ENCODE measurements around the gene CCDC146. TPM values are rescaled to one million over a fixed set of nuclear protein-coding genes. Genes with fewer than 3 reads are reported as not detected.
A peak's percentile ranks its signal among the peaks of the same experiment; 100 is the strongest.

The CCDC146 gene
- total RNA-seq, 4 donors from 2014 or later, result 12.8 to 34.0 (median 29.3) TPM

DNA sequence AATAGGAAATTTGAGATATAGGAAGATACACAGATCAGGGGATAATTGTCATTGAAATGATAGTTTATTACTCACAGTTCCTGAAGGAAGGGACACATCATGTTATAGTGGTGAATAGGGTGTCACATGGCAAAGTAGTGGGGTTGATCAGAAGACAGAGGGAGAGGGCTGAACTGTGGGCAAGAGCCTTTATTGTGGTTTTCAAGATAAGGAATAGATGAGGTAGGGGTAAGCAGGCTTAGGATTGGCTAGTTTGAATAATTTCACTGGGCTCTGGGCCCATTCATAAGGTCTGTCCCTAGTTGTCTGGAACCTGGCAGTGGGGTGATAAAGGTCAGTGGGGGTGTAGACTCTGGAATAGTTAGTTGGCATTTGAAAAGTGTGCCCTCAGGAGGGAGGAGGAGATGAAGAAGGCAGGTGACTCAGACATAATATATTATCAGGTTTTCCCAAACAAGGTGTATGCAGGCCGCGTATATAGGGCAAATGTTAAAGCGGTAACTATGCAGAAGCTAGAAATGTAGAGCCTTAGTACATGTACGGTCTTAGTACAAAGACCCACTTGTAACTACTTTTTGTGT, 58.7 kb downstream of the CCDC146 start:
- intact Hi-C loops (cut with DNase I; ENCODE audit: low total_unique reads), result no loop called here
- DNase-seq, result no peak
- TF ChIP-seq, protein P1, sequence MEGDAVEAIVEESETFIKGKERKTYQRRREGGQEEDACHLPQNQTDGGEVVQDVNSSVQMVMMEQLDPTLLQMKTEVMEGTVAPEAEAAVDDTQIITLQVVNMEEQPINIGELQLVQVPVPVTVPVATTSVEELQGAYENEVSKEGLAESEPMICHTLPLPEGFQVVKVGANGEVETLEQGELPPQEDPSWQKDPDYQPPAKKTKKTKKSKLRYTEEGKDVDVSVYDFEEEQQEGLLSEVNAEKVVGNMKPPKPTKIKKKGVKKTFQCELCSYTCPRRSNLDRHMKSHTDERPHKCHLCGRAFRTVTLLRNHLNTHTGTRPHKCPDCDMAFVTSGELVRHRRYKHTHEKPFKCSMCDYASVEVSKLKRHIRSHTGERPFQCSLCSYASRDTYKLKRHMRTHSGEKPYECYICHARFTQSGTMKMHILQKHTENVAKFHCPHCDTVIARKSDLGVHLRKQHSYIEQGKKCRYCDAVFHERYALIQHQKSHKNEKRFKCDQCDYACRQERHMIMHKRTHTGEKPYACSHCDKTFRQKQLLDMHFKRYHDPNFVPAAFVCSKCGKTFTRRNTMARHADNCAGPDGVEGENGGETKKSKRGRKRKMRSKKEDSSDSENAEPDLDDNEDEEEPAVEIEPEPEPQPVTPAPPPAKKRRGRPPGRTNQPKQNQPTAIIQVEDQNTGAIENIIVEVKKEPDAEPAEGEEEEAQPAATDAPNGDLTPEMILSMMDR (IDR thresholded peaks at IDR 0.05), result no peak
- TF ChIP-seq POLR2A (IDR thresholded peaks at IDR 0.05), result no peak
- no peaks in the 10 kb centered on the region for H3K4me1 ChIP-seq
- no peak overlapping the region for H3K4me3 ChIP-seq
- no peaks in the 10 kb centered on the region for H3K36me3 ChIP-seq
- H3K27ac ChIP-seq, result no peak overlapping the region
- no peaks in the 10 kb centered on the region for H3K27me3 ChIP-seq
- no peaks in the 10 kb centered on the region for H3K9me3 ChIP-seq

DNA sequence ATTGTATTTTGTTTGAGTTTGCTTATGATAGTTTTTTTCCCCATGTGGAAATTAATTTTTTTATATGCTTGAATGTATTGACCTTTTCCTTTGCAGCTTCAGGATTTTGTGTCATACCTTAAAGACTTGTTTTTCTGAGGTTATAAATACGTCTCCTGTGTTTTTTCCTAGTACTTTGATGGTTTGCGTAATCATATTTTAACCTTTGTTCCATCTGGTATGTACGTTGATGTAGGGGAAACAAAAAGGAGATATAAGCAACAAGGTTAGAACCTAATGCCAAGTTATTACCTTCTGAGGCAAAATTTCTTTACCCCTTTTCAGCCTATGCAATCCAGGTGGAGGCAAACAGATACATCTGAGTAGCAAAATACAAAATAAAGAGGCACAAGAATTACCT, 59.3 kb downstream of the CCDC146 start:
- DNase-seq, result no peak
- no peaks in the 10 kb centered on the region for H3K27me3 ChIP-seq
- intact Hi-C loops (cut with DNase I; ENCODE audit: low total_unique reads), result no loop called here
- H3K36me3 ChIP-seq, result no peaks in the 10 kb centered on the region
- TF ChIP-seq POLR2A (IDR thresholded peaks at IDR 0.05), result no peak
- TF ChIP-seq, protein P1 (IDR thresholded peaks at IDR 0.05), result no peak
- no peaks in the 10 kb centered on the region for H3K9me3 ChIP-seq
- no peak overlapping the region for H3K27ac ChIP-seq
- no peaks in the 10 kb centered on the region for H3K4me1 ChIP-seq
- no peak overlapping the region for H3K4me3 ChIP-seq

DNA sequence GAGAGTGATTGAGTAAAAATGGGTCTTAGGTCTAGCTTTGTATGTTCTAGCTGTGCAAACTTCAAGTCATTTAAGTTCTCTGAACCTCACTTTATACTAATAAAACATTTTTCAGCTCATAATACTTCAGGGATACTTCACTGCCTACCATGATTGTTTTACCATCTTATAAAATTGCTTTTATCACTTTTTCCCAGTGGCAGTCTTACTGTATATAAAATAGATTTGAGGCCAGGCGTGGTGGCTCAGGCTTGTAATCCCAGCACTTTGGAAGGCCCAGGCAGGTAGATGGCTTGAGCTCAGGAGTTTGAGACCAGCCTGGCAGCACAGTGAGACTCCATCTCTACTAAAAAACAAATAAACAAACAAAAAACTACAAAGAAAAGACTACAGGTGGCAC, 59.8 kb downstream of the CCDC146 start:
- no peaks in the 10 kb centered on the region for H3K4me1 ChIP-seq
- no peak overlapping the region for H3K4me3 ChIP-seq
- intact Hi-C loops (cut with DNase I; ENCODE audit: low total_unique reads), result no loop called here
- H3K27ac ChIP-seq, result no peak overlapping the region
- H3K27me3 ChIP-seq, result no peaks in the 10 kb centered on the region
- no peak for TF ChIP-seq POLR2A (IDR thresholded peaks at IDR 0.05)
- TF ChIP-seq, protein P1 (IDR thresholded peaks at IDR 0.05), result no peak
- no peak for DNase-seq
- no peaks in the 10 kb centered on the region for H3K36me3 ChIP-seq
- no peaks in the 10 kb centered on the region for H3K9me3 ChIP-seq

DNA sequence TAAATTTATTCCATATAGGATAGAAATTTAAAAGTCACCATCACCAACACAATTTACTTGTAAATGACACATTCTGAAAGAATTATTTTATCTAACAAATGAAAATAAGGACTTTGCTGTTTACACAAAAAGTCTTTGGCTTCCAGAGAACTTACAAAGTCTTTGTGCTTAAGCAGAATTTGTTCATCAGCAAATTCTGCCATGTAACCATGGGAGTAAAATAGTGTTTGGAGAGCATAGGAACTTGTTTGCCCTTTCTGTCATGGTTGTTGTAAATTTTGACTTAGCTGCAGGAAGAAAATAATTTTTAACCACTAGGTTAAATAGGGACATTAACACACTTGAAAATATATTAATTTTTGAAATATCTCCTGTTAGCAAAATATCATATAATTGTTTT, 62.0 kb downstream of the CCDC146 start:
- Histone ChIP-seq H3K27me3 (no peaks in the 10 kb centered on the region), H3K9me3 (no peaks in the 10 kb centered on the region), H3K4me1 (no peaks in the 10 kb centered on the region), H3K27ac (peak overlapping the region; percentile 0 to 77), H3K36me3 (no peaks in the 10 kb centered on the region), H3K4me3 (no peak overlapping the region)
- intact Hi-C loops (cut with DNase I; ENCODE audit: low total_unique reads), result no loop called here
- no peak for DNase-seq
- TF ChIP-seq POLR2A (IDR thresholded peaks at IDR 0.05), result no peak
- TF ChIP-seq, protein P1 (IDR thresholded peaks at IDR 0.05), result no peak

- DNase-seq, result no peak
- H3K27me3 ChIP-seq, result no peaks in the 10 kb centered on the region
- TF ChIP-seq POLR2A (IDR thresholded peaks at IDR 0.05), result no peak
- no peaks in the 10 kb centered on the region for H3K9me3 ChIP-seq
- intact Hi-C loops (cut with DNase I; ENCODE audit: low total_unique reads), result no loop called here
- H3K36me3 ChIP-seq, result no peaks in the 10 kb centered on the region
- H3K4me3 ChIP-seq, result no peak overlapping the region
- peak overlapping the region in 1 of 2 donors; percentile 77 for H3K27ac ChIP-seq
- no peaks in the 10 kb centered on the region for H3K4me1 ChIP-seq
Observed at GRCh38 chr7:77184990-77185389, 62.6 kb downstream of the CCDC146 start.

- no peaks in the 10 kb centered on the region for H3K4me1 ChIP-seq
- no peaks in the 10 kb centered on the region for H3K9me3 ChIP-seq
- TF ChIP-seq, protein P1 (IDR thresholded peaks at IDR 0.05), result no peak
- TF ChIP-seq POLR2A (IDR thresholded peaks at IDR 0.05), result no peak
- no peak for DNase-seq
- H3K27me3 ChIP-seq, result no peaks in the 10 kb centered on the region
- peak overlapping the region in 1 of 2 donors; percentile 77 for H3K27ac ChIP-seq
- intact Hi-C loops (cut with DNase I; ENCODE audit: low total_unique reads), result no loop called here
- no peak overlapping the region for H3K4me3 ChIP-seq
- no peaks in the 10 kb centered on the region for H3K36me3 ChIP-seq
Observed at GRCh38 chr7:77185866-77186265, 63.5 kb downstream of the CCDC146 start.
